HepG2 (cell line): Measurements from ENCODE around the gene PPFIA3. TPM values are rescaled to one million over a fixed set of nuclear protein-coding genes. Genes with fewer than 3 reads are reported as not detected.
A peak's percentile ranks its signal among the peaks of the same experiment; 100 is the strongest.

Source experiments
- ATAC-seq: fragments of 200-7000 bp; cut with Tn5 transposase; 3 replicates; pipeline ENCODE4 v1.9.1; 2020; ENCODE audit warnings: mild to moderate bottlenecking, moderate library complexity
- BruUV-seq: library from RNA; stranded (reverse); fragments of 400-500 nt; replicated peaks from 2 replicates; lab custom pipeline; 2021; lab: Mats Ljungman, UMichigan
- CTCF ChIA-PET: fragments of 300-600 bp; formaldehyde crosslinking; extraction: SDS; loops from one replicate; lab custom pipeline; 2021; ENCODE audit warnings: low total read pairs, inconsistent platforms, low intra/inter-chr PET ratio; lab: Yijun Ruan, JAX
- POLR2A ChIA-PET: fragments of 350-600 bp; sonication (Branson Sonifier 250); formaldehyde crosslinking; loops from one replicate; lab custom pipeline; 2020; ENCODE audit warnings: antibody characterized with exemption, inconsistent platforms; lab: Yijun Ruan, JAX
- DNase-seq: peaks from one replicate; pipeline ENCODE4 v3.0.0-alpha.2; 2015; ENCODE audit warnings: low spot score
- FAIRE-seq: peaks from 3 replicates; lab custom pipeline; 2011; peaks lifted over from hg19 to GRCh38; lab: Jason Lieb, UNC
- H2AFZ ChIP-seq: one replicate; pipeline ENCODE4 v1.6.1; 2011; ENCODE audit warnings: low read length, inconsistent platforms
- H3K27ac ChIP-seq: fragments of 300-600 bp; 3 replicates; pipeline ENCODE4 v1.8.0; 2011; ENCODE audit warnings: mixed run types, mild to moderate bottlenecking, mixed read lengths, low read length, inconsistent platforms; ENCODE audit not compliant: insufficient read depth; ENCODE audit errors: extremely low read length
- H3K27me3 ChIP-seq, 2 experiments: fragments of 200-600 bp in 1 of 2; 2 replicates in 1 of 2; 3 replicates in 1 of 2; pipeline versions ENCODE4 v1.6.0 to v1.8.0; 2011; ENCODE audit warnings: low read length in 2 of 2, mild to moderate bottlenecking in 2 of 2, moderate library complexity in 2 of 2, inconsistent platforms in 1 of 2; ENCODE audit not compliant: insufficient read depth in 2 of 2, control insufficient read depth in 1 of 2
- H3K36me3 ChIP-seq, 2 experiments: fragments of 200-600 bp in 1 of 2; replicated peaks in 1 of 2; 2 replicates in 1 of 2; 3 replicates in 1 of 2; pipeline versions ENCODE4 v1.5.1 to v1.8.0; 2011; ENCODE audit warnings: low read length in 2 of 2, inconsistent platforms in 1 of 2; ENCODE audit not compliant: insufficient read depth in 2 of 2, control insufficient read depth in 1 of 2
- H3K4me1 ChIP-seq: 2 replicates; pipeline ENCODE4 v1.5.1; 2012; ENCODE audit warnings: low read length, inconsistent platforms; ENCODE audit not compliant: insufficient read depth
- H3K4me2 ChIP-seq: 2 replicates; pipeline ENCODE4 v1.6.0; 2011; ENCODE audit warnings: low read depth, low read length, inconsistent platforms
- H3K4me3 ChIP-seq, 3 experiments: fragments of 200-600 bp in 1 of 3; sonication (generic), shearing (Covaris generic) in 1 of 3; replicated peaks in 1 of 3; 2 replicates each; pipeline ENCODE4 v1.5.1; 2011 to 2016; ENCODE audit warnings: low read length in 3 of 3, inconsistent platforms in 2 of 3, low read depth in 2 of 3, mild to moderate bottlenecking in 2 of 3, control low read depth in 1 of 3, mixed read lengths in 1 of 3; ENCODE audit not compliant: insufficient read depth in 1 of 3
- H3K79me2 ChIP-seq: one replicate; pipeline ENCODE4 v1.6.1; 2011; ENCODE audit warnings: low read length, inconsistent platforms; ENCODE audit not compliant: insufficient read depth
- H3K9ac ChIP-seq: 2 replicates; pipeline ENCODE4 v1.6.0; 2011; ENCODE audit warnings: mild to moderate bottlenecking, low read depth, low read length, inconsistent platforms; ENCODE audit not compliant: insufficient read depth
- H3K9me3 ChIP-seq: 2 replicates; pipeline ENCODE4 v1.5.1; 2012; ENCODE audit warnings: mild to moderate bottlenecking, low read length
- H4K20me1 ChIP-seq: 2 replicates; pipeline ENCODE4 v1.6.0; 2011; ENCODE audit warnings: inconsistent platforms, mild to moderate bottlenecking, low read length, moderate library complexity; ENCODE audit not compliant: insufficient read depth
- AGO2 ChIP-seq: fragments of 200-400 bp; formaldehyde crosslinking; optimal IDR thresholded peaks from 2 replicates; pipeline ENCODE3; 2017; ENCODE audit warnings: mild to moderate bottlenecking, low read depth, low read length, moderate library complexity
- CENPT ChIP-seq: sonication (generic); formaldehyde crosslinking; IDR thresholded peaks from 2 replicates; pipeline ENCODE4 v1.8.0; 2022; ENCODE audit warnings: low read depth, mild to moderate bottlenecking, moderate library complexity, missing genetic modification reagents
- GLI4 ChIP-seq: sonication (generic); formaldehyde crosslinking; IDR thresholded peaks from 2 replicates; pipeline ENCODE4 v1.5.1; 2020; ENCODE audit warnings: missing genetic modification reagents, mild to moderate bottlenecking, moderate library complexity, borderline replicate concordance
- PAF1 ChIP-seq: IDR thresholded peaks from 2 replicates; pipeline ENCODE4 v1.6.1; 2016; ENCODE audit warnings: missing genetic modification reagents, missing compliant biosample characterization
- POLR2A ChIP-seq, 2 experiments: IDR thresholded peaks; 2 replicates each; pipeline ENCODE4 v1.6.1; 2011; ENCODE audit warnings: low read depth in 2 of 2, low read length in 2 of 2, mild to moderate bottlenecking in 1 of 2, moderate library complexity in 1 of 2; ENCODE audit not compliant: insufficient read depth in 1 of 2
- POLR2AphosphoS2 ChIP-seq: IDR thresholded peaks from 2 replicates; pipeline ENCODE4 v1.6.1; 2011; ENCODE audit warnings: low read depth, low read length, improper control_type of control experiment
- POLR2G ChIP-seq: fragments of 200-400 bp; formaldehyde crosslinking; IDR thresholded peaks from 2 replicates; pipeline ENCODE4 v1.6.1; 2018; ENCODE audit warnings: mild to moderate bottlenecking, low read depth, low read length, moderate library complexity
- RBM22 ChIP-seq: fragments of 200-400 bp; formaldehyde crosslinking; optimal IDR thresholded peaks from 2 replicates; pipeline ENCODE3; 2017; ENCODE audit warnings: mild to moderate bottlenecking, low read length, moderate library complexity
- RFX1 ChIP-seq: fragments of 450-650 bp; IDR thresholded peaks from 2 replicates; pipeline ENCODE4 v1.6.1; 2017
- ZNF263 ChIP-seq: sonication (generic); formaldehyde crosslinking; IDR thresholded peaks from 2 replicates; pipeline ENCODE4 v1.4.0; 2020; ENCODE audit warnings: missing genetic modification reagents
- WGBS: methylation state at CpG from one replicate; pipeline ENCODE4 v1.1.6; 2017; ENCODE audit warnings: low lambda C conversion rate; 5-methylcytosine and 5-hydroxymethylcytosine counted together
- in situ Hi-C: cut with HindIII; loops from 2 replicates; pipeline ENCODE4 v1.10.0; 2017; ENCODE audit warnings: low pct_unique_long_range_greater_than_20kb; ENCODE audit not compliant: extremely low pct_ligation_motif_present
- intact Hi-C: fragments of 100-400 bp; cut with micrococcal nuclease; formaldehyde crosslinking; loops from one replicate; pipeline ENCODE4 v1.10.0; 2022; ENCODE audit not compliant: unreplicated experiment
- polyA plus RNA-seq, 8 experiments: library from polyadenylated mRNA; depleted of rRNA in 3 of 8; stranded (reverse) in 7 of 8; unstranded in 1 of 8; fragments of >200 nt; fragmentation: Illumina TruSeq in 4 of 8; extraction: Trizol in 4 of 8; gene quantifications; 2 replicates each; pipeline versions ENCODE4 v1.2.1 to v1.2.3, GENCODE V29; 2011 to 2016; ENCODE audit warnings: low read depth in 4 of 8, missing spikeins in 1 of 8, mixed read lengths in 1 of 8; ENCODE audit not compliant: insufficient read depth in 1 of 8
- total RNA-seq, 5 experiments: library from RNA; depleted of rRNA; stranded (reverse); fragments of >200 nt; fragmentation: Illumina TruSeq; extraction: Trizol; gene quantifications; 2 replicates each; pipeline ENCODE4 v1.2.3, GENCODE V29; 2016; ENCODE audit warnings: low read depth in 1 of 5

The PPFIA3 gene
- total and polyA plus RNA-seq, 2 of the 13 experiments (the other 11 are each of a cell fraction or from before 2014, with no cell fraction given), result 6.7 to 8.6 TPM

GRCh38 chr19:49109051-49109450 is 10.3 kb upstream of the PPFIA3 start:
- Histone ChIP-seq H3K36me3 (peaks cover 12 to 51% of the 10 kb centered on the region in 2 experiments; a peak in 4 of 5 replicates), H3K27ac (no peak overlapping the region), H3K4me3 (no peak overlapping the region), H4K20me1 (peaks cover 19% of the 10 kb centered on the region), H3K9me3 (no peaks in the 10 kb centered on the region), H2AFZ (no peak overlapping the region), H3K4me1 (peaks cover 15% of the 10 kb centered on the region), H3K27me3 (no peaks in the 10 kb centered on the region), H3K9ac (no peak overlapping the region), H3K79me2 (no peaks in the 10 kb centered on the region), H3K4me2 (no peak overlapping the region)
- 100% methylated on average over 4 of the region's 5 CpGs for WGBS
- in situ Hi-C loops, result no loop called here
- no TSS peak for BruUV-seq
- no peak for DNase-seq
- intact Hi-C loops, result no loop called here
- no peak for FAIRE-seq
- POLR2A ChIA-PET, result no interaction called here
- ATAC-seq, result no peak
- CTCF ChIA-PET, result no interaction called here
- peak; percentile 52 for TF ChIP-seq AGO2
- TF ChIP-seq POLR2G, result peak; percentile 30; the same call in 1 of the 2 replicates
- TF ChIP-seq RFX1, result no peak
- TF ChIP-seq CENPT (CRISPR knock-in tag), result no peak
- no peak for TF ChIP-seq GLI4
- TF ChIP-seq PAF1 (CRISPR knock-in tag), result 0 out of 2 replicates have a peak, but pooled peaks have one; percentile 12

- Histone ChIP-seq H3K9me3 (no peaks in the 10 kb centered on the region), H3K4me3 (no peak overlapping the region), H3K36me3 (peaks cover 9 to 44% of the 10 kb centered on the region in 2 experiments; a peak in 4 of 5 replicates), H3K79me2 (no peaks in the 10 kb centered on the region), H3K4me1 (peaks cover 16% of the 10 kb centered on the region), H4K20me1 (peaks cover 17% of the 10 kb centered on the region), H2AFZ (no peak overlapping the region), H3K27me3 (no peaks in the 10 kb centered on the region), H3K9ac (no peak overlapping the region), H3K4me2 (no peak overlapping the region), H3K27ac (no peak overlapping the region)
- DNase-seq (no peak), ATAC-seq (no peak), FAIRE-seq (no peak)
- POLR2A ChIA-PET, result no interaction called here
- CTCF ChIA-PET, result no interaction called here
- peak; percentile 87 for TF ChIP-seq RBM22
- 0 out of 2 replicates have a peak, but pooled peaks have one; percentile 5 for TF ChIP-seq POLR2AphosphoS2
- TF ChIP-seq ZNF263 (CRISPR knock-in tag), result no peak
- peak in 1 of 2 experiments; percentile 33; a peak in 1 of 4 replicates for TF ChIP-seq POLR2A (IDR thresholded peaks at IDR 0.05; ENCODE audit: insufficient read depth in 1 of 2, low read depth in 2 of 2, low read length in 2 of 2)
- 93% methylated on average over 6 of the region's 8 CpGs for WGBS
- BruUV-seq, result no TSS peak
- in situ Hi-C loops (no loop called here), intact Hi-C loops (no loop called here)
These were observed 9.6 kb upstream of the PPFIA3 start for GRCh38 chr19:49109569-49110233.
